ENCODE measurements around the gene RPTOR.
"Not testable (repeated sequence)": the region's sequence is repeated elsewhere in the genome, so short reads cannot be mapped to it uniquely, and the experiment has no call there.

Gene RPTOR

GRCh38 chr17:80874866-80875445 lies 330.3 kb downstream of the RPTOR start:
- no peak for DNase-seq

DNA sequence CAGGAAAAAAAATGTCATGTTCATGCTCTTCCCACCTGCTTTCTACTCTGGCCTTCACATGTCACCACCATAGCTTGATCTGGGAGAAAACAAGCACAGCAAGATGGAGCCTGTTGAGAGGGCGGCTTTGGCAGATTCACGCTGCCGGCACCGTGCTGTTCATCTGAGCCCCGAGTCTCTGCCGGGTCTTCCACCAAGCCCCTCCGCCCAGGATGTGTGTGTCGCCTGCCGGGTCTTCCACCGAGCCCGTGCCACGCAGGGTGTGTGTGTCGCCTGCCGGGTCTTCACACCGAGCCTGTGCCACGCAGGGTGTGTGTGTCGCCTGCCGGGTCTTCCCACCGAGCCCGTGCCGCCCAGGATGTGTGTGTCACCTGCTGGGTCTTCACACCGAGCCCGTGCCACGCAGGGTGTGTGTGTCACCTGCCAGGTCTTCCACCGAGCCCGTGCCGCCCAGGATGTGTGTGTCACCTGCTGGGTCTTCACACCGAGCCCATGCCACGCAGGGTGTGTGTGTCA lies 330.9 kb downstream of the RPTOR start:
- not testable (repeated sequence) for DNase-seq

DNA sequence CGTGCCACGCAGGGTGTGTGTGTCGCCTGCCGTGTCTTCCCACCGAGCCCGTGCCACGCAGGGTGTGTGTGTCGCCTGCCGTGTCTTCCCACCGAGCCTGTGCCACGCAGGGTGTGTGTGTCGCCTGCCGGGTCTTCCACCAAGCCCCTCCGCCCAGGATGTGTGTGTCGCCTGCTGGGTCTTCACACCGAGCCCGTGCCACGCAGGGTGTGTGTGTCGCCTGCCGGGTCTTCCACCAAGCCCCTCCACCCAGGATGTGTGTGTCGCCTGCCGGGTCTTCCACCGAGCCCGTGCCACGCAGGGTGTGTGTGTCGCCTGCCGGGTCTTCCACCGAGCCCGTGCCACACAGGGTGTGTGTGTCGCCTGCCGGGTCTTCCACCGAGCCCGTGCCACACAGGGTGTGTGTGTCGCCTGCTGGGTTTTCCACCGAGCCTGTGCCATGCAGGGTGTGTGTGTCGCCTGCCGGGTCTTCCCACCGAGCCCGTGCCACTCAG lies 331.9 kb downstream of the RPTOR start:
- not testable (repeated sequence) for DNase-seq

- no peak for DNase-seq
Measured at GRCh38 chr17:80876950-80877728, 332.5 kb downstream of the RPTOR start.

GRCh38 chr17:80877729-80878303 lies 333.2 kb downstream of the RPTOR start:
- no peak for DNase-seq

DNA sequence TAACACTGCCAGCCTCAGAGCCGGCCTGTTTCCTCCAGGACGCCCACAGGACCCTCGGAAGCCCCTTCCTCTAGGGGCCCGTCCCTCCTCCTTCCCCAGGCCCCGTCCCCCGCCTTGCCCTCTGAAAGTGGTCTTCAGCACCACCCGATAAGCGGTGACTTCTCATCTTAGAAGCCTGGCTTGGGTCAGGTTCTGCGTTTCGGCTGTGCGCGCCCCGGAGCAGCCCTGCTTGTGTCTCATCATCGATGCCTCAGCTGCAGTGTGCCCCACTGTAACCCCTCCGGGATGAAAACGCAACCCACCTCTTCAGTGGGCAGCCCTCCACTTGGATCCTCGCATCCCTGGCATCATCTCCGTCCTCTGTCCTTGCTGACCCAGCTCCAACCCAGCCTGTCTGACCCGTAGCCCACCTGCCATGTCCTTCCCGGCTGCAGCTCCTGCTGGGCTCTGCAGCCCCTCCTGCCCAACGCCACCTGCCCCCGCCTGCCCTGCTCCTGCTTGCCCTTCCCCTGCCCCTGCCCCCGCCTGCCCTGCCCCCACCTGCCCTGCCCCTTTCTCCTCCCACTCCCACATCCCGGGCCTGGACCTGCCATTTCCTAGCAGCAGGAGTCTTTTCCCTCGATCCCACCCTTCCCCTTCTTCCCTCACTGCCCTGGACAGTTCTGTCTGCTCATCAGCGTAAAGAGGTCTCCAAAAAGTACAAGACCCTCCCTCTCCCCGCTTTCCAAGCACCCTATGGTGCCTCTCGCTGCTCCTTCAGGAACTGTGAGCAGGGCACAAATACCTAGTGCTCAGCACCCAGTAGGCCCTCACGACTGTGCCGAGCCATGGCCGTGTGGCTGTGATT lies 334.5 kb downstream of the RPTOR start:
- DNase-seq, result no peak

- DNase-seq, result no peak
Measured at GRCh38 chr17:80879723-80880647, 335.3 kb downstream of the RPTOR start.

DNA sequence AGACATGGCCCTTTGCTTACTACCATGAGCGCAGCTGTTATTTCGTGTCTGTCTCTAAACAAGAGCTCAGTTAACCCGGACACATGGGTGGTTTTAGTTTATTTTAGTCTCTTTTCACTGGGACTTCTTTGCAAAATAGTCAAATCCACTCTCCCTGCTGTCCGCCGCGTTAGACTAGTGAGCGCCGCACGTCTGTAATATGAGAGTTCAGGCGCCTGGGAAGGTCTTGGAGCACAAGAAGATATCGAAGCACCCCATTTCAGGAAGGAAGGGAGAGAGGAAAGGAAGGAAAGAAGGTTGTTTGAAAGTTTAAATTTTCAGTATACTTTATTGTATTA lies 336.0 kb downstream of the RPTOR start:
- DNase-seq, result no peak

DNA sequence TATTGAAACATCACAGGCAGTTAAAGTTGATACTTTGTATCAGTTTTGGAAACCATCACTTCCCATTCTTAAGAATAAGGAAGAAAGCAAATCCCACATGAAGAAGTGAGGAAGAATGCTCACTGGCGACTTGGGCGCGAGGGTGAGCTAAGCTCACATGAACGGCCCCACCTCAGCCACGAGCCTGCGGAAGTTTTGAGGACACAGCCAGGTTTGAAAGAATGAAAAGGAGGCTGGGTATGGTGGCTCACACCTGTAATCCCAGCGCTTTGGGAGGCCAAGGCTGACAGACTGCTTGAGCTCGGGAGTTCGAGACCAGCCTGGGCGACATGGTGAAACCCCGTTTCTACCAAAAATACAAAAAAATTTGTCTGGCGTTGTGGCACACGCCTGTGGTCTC lies 336.7 kb downstream of the RPTOR start:
- no peak for DNase-seq

- no peak for DNase-seq
Measured at GRCh38 chr17:80882323-80882722, 337.7 kb downstream of the RPTOR start.

- DNase-seq, result no peak
Measured at GRCh38 chr17:80882926-80883685, 338.5 kb downstream of the RPTOR start.

- no peak for DNase-seq
Measured at GRCh38 chr17:80883831-80884735, 339.4 kb downstream of the RPTOR start.

DNA sequence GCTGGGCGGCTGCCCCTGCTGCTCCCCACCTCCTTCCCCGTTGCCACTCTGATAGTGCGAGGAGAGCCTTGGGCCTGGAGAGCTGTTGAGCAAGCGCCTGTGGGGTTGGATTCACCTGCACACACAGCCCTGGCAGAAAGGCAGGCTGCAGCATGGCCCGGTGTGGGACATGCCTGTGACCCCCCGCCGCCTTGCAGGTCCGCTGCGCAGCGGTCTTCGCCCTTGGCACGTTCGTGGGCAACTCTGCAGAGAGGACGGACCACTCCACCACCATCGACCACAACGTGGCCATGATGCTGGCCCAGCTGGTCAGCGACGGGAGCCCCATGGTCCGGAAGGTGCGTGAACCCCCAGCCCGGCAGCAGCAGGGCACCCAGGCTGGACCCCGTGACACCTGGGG lies 340.2 kb downstream of the RPTOR start:
- no peak for DNase-seq

DNA sequence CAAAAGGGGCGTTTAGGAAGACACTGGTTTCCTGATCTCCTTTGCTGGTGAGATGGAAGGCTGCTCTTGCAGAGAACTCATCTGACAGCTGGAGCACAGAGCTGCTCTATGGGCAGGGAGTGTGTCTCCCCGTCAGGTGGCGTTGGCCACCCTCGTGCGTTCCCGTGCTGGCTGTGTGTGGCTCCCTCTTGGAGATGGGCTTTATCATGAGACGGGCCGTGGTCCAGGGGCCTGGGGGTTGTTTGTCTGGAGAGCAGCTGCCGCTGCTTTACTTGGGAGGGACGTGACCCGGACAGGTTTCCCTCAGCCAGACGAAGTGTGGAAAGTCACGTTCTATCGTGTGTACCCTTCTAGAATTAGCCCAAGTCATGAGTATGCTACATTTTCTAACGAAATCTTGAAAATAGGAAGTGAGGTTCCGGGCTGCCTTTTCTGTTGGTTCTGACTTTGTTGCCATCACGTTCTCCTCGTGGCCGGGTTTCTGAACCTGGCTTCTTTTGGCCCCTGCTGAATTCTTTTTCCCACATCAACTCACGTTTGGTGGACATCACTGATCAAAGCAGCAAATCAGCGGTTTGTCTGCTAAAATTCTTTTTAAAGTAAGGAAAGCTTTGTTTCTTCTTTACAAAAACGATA lies 341.4 kb downstream of the RPTOR start:
- DNase-seq, result no peak

- DNase-seq, result no peak
Measured at GRCh38 chr17:80886641-80887573, 342.3 kb downstream of the RPTOR start.

GRCh38 chr17:80887639-80888175 lies 343.1 kb downstream of the RPTOR start:
- no peak for DNase-seq

- no peak for DNase-seq
Measured at GRCh38 chr17:80888276-80889160, 343.9 kb downstream of the RPTOR start.
